OCI-M2 (cell line): Measurements from ENCODE around the gene MYO1G.
"Not testable (repeated sequence)": the region's sequence is repeated elsewhere in the genome, so short reads cannot be mapped to it uniquely, and the experiment has no call there.

Experiments
- DNase-seq: peaks from one replicate; lab custom pipeline; 2025; ENCODE audit not compliant: unreplicated experiment; lab: John Stamatoyannopoulos, UW

Gene MYO1G

DNA sequence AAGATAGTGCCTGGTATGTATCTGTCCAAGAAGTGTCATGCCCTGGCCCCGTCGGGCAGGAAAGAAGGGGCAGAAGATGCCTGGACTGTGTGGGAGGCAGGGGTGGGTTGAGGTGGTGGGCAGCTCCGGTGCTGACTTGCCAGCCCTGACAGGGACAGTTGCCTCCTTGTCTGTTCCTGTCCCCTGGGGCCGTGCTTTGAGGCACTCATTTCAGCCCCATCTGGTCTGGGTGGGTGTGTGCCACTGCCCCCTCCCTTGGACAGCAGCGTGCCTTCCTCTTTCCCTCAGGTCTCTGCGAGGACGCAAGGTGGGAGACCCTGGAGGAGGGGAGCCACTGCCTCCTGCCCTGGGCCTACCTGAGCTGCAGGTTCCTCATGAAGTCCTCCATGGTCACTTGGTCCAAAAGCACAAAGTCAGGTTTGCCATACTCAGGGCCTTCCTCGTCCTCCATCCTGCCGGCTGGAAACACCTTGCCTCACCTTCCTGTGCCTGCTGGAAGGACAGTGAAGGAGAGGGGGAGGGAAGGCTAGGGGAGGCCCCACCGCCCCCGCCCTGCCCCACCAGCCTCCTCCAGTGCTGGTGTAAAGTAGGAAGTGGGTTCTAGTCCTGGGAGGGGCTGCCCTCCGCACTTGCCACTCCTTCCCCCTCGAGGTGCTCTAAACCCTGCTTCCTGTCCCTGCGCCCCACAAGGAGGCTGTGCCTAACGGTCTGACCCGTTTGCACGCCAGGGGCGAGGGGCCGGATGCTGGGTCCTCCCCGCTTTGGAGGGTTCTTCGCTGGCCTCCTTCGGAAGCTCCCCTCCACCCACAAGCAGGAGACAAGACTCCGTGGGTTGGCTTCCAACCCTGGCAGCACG is at the start of gene MYO1G:
TSS of gene MYO1G (minus strand) at position 505 of the 856 bp plus-strand sequence. CDS start at position 451, 54 bp downstream.
- no peak for DNase-seq

DNA sequence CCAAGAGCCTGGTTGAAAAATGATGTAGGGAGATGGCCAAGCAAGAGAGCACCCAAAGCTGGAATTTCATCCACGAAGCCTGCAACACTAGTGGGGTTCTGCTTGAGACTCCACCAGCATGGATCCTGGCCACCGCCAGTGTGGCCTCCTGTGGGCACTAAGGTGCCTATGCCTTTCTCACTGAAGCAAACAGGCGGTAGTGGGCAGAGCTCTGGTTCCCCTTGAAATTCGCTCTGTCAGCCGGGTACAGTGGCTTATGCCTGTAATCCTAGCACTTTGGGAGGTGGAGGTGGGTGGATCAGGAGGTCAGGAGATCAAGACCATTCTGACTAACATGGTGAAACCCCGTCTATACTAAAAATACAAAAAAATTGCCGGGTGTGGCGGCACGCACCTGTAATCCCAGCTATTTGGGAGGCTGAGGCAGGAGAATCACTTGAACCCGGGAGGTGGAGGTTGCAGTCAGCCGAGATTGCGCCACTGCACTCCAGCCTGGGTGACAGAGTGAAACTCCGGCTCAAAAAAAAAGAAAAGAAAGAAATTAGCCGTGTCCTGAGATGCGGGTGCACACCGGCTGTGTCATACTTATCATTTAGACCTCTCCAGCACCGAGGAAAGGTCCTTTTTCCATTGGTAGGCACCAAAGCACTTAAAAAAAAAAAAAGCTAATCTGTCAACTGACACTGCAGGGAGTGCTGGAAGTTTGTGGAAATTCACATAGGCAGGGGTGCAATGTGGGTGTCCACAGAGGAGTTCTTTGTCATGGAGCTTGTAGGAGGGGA is 49.5 kb upstream of the MYO1G start:
- no peak for DNase-seq

DNA sequence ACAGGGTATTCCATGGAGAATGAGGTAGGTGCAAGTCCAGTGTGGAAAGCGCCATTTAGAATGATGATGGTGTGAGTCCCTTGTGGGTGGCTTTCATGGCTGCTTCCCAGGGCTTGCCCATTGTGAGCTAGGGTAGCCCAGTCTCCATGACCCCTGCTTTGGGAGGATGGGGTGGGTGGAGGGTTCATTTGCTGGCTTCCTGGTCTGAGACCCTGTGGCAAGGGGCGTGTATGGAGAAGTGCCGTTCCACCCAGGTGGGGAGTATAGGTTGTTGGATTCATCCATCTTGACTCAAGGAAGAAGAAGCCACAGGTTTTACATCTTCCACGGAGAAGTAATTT is 48.9 kb upstream of the MYO1G start:
- no peak for DNase-seq

DNA sequence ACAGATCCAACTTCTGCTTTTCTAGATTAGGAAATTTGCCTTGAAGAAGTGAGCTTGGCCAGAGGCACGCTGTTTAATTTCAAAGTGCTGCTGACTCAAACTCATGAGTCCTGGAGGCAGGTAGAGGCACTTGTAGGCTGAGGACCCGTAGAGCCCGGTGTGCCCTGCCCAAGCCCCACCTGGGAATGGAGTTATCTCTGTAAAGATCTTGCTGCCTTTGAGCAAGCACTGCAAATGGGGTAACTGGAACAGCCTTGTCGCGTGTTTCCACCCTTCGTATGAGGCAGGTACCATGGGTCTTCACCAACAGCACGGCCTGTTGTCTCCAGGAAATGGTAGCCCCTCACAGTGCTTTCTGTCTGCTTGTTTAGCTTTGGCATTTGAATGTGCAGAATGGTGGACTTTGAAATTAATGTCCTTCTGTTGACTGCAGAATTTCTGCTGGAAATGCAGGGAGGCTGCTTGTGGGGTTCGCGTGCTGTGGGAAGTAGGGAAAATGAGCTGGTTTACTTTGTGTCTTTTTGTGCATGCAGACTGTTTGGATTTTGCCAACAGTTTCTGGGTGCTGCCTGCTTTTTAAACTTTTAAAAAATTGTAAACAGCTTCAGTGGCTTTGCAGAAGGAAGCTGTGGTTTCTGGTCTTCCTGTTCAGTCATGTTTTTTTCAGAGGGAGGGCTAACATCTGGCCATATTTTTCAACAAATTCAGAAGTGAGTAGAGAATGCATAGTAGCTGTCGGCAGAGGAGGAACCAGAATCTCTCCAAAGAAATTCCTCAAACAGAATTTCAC is 48.4 kb upstream of the MYO1G start:
- no peak for DNase-seq

DNA sequence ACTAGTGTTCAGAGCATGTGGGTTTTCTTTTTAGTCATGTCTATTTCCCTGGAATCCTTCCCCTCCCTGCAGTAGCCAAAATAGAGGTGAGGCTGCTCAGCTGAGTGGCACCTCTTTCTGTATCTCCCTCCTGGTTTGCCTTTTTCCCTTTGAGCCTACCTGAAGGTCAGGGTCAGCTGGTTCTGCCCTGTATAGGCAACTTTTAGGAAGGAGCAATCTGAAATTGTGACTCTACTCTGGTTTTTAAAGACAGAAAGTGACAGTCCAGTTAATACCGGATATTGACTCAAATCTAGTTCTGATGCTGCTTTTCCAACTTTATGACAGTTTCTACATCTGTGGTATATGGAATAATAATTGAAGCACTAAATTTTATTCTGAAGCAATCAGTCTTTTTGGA is 47.2 kb upstream of the MYO1G start:
- no peak for DNase-seq

DNA sequence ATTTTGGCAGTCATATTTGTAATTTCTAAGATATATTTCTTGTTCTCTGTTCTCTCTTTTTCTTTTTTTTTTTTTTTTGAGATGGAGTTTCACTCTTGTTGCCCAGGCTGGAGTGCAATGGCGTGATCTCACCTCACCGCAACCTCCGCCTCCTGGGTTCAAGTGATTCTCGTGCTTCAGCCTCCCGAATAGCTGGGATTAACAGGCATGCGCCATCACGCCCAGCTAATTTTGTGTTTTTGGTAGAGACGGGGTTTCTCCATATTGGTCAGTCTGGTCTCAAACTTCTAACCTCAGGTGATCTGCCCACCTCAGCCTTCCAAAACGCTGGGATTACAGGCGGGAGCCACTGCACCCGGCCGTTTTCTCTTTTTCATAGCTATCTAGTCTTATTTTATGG is 46.7 kb upstream of the MYO1G start:
- DNase-seq, result not testable (repeated sequence)

DNA sequence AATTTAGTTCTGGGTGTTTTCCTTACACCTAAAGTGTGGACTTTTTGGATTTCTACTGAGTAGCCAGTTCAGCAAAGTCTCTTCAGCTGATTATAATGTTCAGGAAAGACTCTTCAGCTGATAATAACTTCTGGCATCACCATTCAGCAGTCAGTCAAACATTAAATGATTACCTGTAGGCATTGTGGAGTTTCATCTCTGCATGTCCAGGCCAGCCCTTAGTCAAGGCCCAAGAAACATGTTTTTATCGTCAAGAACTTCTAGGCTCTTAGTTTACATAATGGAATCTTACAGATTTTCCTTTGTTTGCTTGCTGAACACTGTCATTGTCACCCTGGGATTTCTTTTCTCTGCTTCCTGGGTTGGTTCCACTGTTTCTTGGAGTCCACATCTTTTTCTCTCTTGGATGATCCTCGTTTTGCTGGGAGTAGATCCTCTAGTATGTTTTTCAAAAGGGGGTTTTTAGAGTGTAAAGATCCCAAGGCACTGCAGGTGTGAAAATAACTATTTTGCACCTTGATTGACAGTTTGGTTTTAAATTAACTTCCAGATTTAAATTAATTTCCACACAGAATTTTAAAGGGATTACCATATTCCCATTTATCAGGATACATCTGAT is 45.4 kb upstream of the MYO1G start:
- DNase-seq, result no peak

GRCh38 chr7:45021604-45022296 is 42.9 kb upstream of the MYO1G start:
- no peak for DNase-seq

- DNase-seq, result no peak
These were observed 42.1 kb upstream of the MYO1G start for GRCh38 chr7:45020915-45021314.

- no peak for DNase-seq
These were observed 38.4 kb upstream of the MYO1G start for GRCh38 chr7:45017253-45017652.

DNA sequence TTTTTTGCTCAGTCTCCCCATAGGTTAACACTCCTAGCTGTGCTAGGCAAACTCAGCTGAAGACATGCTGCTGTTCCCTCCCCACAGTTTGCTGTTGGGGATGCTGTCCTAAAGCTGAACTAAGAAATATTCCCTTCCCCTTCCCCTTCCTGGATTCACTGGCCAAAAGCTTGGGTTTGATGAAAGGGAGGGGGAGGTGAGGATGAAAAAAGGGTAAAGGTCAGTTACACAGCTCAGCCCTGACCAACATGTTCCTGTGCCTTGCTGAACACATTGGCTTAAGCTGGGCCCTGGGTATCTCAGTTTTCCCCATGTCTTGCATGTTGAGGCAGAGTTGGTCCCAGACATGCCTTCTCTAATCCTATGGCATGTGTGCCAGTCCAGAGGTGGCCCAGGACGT is 36.5 kb upstream of the MYO1G start:
- no peak for DNase-seq

- DNase-seq, result no peak
These were observed 34.7 kb upstream of the MYO1G start for GRCh38 chr7:45013465-45013967.

- DNase-seq, result no peak
These were observed 28.9 kb upstream of the MYO1G start for GRCh38 chr7:45007571-45008328.

GRCh38 chr7:45007106-45007505 is 28.3 kb upstream of the MYO1G start:
- no peak for DNase-seq

DNA sequence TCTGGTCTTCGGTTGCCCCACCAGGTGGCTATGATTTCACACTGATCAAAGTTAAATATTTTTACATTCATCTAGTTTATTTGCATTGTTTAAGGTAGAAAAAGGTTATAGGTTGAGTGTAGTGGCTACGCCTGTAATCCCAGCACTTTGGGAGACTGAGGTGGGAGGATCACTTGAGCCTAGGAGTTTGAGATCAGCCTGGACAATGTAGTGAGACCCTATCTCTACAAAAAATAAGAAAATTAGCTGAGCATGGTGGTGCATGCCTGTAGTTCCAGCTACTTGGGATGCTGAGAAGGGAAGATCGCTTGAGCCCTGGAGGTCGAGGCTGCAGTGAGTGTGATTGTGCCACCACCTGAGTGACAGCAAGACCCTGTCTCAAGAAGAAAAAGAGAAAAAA is 25.0 kb upstream of the MYO1G start:
- no peak for DNase-seq

- DNase-seq, result no peak
These were observed 23.0 kb upstream of the MYO1G start for GRCh38 chr7:45001826-45002225.

GRCh38 chr7:45001138-45001694 is 22.4 kb upstream of the MYO1G start:
- DNase-seq, result no peak

DNA sequence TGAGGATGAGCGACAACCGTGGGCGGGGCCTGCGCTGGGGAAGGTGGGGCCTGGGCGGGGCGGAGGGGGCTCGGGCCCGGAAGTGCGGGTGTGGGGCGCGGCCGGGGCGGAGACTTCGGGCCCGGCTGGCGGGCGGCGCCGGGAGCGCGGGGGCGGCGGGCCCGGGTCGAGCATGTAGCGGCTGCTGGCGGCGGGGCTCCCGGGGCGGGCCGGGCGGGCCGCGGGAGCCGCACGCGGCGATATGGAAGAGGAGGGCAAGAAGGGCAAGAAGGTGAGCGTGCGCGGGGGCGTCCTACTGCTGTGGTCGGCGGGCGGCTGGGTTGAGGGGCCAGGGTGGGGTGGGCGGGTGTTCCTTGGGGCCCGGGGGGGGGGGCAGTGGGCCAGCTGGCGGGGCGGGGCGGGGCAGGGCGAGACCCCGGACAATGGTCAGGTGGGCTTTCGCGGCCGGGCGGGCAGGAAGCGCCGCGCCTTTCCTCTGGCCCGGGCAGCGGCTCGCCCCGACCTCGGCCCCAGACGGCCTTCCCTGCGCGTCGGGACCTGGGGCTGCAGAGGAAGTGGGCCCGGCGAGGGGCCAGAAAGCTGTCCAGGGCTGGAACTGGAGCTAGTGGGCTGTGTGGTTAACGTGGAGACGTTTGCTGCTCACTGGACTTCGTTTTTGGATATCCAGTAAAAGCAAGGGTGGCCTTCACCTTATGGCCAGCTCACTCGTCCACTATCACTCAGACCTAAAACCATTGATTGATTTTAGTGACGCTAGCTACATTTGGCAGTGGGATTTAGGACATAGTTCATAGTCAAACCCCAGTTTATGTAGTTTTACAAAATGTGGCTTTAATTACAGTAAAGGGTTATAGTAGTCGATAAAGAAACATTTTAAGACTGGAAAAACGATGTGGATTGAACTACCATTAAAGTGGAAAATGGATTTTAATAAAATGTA is 21.5 kb upstream of the MYO1G start, which contains the start of gene CCM2:
TSS of gene CCM2 (plus strand) at position 109 of the 940 bp plus-strand sequence. CDS start at position 242, 133 bp downstream.
- no peak for DNase-seq
